HG02588 (cell line): ENCODE data around the gene SLC25A22.

ENCODE experiments used
- ATAC-seq: cut with Tn5 transposase; IDR thresholded peaks from one replicate; pipeline ENCODE4 v1.9.1; 2021; ENCODE audit warnings: mild to moderate bottlenecking, moderate library complexity; ENCODE audit not compliant: unreplicated experiment

SLC25A22 gene

GRCh38 chr11:834371-835316, 36.6 kb upstream of the SLC25A22 start:
- no peak for ATAC-seq

DNA sequence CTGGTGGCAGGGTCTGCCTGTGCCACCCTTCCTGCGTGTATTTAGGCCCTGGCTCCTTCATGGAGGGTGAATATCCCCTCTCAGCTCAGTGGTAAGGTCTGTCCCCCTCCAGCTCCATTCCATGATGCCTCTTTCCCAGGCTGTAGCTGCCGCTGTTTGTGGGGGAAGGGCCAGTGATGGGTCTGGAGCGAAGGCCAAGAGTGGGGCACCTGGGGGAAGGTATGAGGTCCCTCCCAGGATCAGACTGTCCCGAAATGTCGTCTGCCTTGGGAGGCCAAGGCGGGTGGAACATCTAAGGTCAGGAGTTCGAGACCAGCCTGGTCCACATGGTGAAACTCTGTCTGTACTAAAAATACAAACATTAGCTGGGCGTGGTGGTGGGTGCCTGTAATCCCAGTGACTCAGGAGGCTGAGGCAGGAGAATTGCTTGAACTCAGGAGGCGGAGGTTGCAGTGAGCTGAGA, 35.8 kb upstream of the SLC25A22 start:
- no peak for ATAC-seq

DNA sequence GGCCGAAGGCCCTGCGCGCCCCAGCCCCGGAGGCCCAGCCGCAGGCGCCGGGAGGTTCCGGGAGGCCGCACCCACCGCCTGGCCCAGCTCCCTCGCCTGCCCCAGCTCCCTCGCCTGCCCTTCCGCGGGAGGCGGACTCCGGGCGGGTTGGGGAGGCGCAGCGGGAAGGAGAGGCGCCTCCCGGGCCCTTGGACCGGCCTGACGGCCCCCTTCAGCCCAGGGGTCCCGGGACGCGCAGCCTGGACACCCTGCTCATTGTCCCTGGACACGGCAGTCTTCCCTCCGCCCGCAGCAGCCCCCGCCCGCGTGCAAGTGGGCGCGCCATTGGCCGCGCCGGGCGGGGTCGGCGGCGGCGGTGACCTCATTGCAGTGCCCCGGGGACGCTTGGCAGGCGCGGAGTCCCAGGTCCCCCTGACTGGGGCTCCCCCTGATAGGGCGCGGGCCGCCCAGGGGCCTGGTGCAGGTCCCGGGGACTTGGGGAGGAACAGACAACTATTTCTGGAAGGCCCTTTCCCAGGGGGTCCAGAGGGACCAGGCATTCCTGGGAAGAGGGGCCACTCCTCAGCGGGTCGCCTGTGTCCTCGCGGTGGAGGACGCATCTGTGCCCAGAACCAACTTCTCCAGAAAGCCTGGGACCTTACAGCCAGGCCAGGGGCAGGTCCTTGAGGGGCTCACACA, 35.2 kb upstream of the SLC25A22 start:
- no peak for ATAC-seq

DNA sequence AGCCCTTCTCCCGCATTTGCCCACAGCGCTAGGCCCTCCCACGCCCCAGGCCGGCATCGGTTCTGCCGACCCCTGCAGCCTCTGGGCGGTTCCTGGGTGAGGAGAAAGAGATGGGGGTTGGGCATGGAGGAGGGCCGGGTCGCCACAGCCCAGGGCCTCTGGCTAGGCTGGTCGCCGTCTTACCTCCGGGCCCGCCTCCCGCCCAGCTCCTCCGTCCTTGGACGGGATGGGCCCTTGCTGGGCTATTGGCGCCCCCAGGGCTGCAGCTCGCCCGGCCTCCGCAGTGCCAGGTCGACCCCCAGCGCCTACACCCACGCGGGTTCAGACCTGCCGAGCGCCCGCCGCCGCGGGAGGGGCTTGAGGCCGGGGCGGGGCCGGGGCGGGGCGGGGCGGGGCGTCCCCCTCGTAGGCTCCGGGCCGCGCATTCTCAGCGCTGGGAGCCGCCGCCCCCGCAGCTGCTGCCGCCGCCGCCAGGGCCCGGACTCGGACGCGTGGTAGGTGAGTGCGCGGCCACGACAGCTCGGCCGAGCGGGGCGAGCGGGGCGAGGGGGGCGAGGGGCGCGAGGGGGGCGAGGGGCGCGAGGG, 34.5 kb upstream of the SLC25A22 start, which contains the start of gene CD151:
TSS of gene CD151 (plus strand) at position 424 of the 585 bp plus-strand sequence. CDS start 3,118 bp downstream, outside the sequence.
- ATAC-seq = peak; percentile 39

DNA sequence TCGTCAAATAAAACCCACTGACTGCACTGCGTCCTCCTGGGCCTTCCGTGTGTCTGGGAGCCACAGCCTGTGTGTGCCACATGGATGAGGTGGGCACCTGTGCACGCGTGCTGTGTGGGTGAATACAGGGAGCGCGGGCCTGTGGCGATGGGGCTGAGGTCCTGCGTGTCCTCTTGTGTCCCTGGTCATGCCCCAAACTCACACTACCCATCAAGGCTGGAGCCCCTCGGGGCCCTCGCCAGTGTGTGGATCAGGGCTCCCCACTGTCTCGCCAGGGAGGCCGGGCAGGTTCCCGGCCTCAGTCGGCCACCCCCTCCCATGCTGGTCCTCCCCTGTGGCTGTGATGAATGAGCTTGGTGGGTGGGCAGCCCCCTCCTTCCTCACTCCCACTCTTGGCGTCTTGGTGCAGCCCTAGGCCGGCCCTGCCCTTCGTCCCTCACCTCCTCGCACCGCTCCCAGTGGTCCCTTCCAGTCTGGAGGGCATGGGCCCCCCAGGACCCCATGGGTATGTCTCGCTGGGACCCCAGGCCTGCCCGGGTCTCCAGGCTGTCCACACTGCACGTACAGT, 34.0 kb upstream of the SLC25A22 start:
- ATAC-seq = no peak

DNA sequence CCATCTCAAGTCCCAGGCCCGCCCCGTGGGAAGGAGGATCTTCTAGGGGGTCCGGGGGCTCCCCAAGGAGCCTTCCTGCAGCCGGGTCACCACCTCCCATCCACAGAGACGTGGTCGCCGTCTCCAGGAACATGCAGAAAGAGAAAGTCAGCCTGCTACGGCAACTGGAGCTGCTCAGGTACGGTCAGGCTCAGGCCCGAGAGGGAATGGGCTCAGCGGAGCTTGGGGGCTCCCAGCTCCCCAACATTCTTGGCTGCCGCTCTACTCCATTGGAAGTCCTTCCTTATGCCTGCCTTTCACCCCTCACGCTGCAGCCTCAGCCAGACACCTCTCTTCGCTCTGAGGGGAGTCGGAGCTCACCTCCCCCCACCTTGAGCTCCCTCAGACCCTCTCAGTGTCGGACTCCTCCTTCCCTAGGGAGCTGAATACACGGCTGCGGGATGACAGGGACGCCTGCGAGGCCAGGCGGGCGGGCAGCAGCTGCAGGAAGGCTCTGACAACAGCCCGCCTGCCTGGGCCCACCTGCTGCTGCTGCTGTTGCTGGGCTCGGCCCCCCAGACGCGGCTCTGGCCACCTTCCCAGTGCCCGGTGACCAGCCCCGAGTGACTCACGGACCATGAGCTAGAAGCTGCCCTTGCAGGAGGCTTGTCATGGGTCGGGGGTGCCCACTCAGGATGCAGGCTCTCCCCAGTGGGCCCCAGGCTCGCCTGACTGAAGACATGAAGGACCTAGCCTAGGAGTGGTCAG, 33.2 kb upstream of the SLC25A22 start:
- no peak for ATAC-seq

DNA sequence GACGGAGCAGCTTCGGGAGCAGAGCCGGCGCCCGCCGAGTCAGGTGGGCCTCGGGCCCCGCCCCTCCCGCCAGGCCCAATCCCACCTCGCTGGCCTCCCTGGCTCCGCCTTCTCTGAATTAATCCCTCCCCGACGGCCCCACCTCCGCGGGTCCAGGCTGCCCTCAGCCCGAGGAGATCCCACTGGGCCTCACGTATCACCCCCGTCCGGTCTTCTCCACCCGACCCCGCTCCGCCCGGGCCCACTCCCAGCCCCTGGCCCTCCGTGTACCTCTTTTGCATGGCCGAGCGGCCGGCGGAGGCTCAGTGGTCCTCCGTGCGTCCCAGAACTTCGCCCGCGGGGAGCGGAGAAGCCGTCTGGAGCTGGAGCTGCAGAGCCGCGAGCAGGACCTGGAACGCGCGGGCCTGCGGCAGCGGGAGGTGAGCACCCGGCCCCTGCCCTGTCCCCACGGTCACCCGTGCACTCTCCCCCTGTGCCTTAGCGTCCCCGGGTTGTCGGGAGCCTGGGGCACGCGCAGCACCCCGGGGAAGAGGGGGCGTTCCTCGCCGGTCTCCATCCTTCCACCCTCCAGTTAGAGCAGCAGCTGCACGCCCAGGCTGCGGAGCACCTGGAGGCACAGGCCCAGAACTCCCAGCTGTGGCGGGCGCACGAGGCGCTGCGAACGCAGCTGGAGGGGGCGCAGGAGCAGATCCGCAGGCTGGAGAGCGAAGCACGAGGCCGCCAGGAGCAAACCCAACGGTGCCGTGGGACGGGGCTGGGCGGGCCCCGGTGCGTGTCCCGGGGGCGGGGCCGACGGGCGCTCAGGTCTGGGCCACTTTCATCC, 32.4 kb upstream of the SLC25A22 start:
- ATAC-seq = peak; percentile 36

GRCh38 chr11:829847-830294, 31.8 kb upstream of the SLC25A22 start:
- no peak for ATAC-seq

DNA sequence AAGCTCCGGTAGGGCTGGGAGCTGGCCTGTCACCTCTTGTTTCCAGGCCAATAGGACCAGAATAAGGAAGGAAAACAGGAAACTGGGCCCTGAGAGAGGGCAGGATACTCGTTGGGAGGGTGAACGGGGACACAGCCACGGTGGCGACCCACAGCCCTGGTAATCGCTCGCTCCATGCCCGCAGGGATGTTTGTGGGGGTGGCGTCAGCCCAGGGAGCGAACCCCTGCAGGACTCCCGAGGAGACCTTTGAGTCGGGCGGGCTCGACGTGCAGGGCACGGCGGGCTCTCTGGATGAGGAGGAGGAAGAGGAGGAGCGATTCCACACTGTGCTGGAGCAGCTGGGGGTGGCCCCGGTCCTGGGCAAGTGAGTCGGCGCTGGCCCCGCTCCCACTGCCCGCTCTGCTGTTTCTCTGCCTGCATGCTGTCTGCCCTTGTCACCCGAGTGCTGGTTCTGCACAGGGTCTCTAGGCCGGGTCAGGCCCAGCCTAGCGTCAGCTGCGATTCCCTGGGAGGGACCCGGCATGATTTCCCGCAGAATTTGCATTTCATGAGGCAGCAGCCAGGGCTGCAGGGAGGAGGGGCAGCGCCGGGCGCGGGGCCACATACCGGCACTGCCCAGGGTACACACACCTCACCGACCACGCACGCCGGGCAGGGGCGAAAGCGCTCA, 31.2 kb upstream of the SLC25A22 start:
- no peak for ATAC-seq

DNA sequence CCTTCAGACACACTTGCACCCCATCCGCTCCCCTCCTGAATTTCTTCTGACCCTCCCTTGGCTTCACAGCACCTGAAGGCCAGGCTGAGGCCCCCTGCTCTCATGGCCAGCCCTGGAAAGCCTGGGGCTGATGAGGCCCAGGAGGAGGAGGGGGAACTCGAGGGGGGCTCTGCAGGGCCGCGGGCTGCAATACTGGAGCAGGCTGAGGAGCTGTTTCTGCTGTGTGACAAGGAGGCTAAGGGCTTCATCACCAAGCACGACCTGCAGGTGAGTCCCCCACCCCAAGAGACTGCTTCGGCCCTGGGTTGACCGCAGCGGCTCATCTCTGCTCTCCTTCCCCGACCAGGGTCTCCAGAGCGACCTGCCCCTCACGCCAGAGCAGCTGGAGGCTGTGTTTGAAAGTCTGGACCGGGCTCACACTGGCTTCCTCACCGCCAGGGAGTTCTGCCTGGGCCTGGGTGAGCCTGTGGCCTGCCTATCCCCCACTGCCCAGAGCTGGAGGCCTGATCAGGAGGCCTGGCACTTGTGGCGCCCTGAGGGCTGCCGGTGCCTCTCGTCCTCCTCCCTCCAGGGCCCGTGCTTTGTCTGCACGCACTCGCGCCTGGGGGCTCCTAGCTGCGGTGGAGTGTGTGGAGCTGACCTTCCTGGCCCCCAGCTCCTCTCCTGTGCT, 30.6 kb upstream of the SLC25A22 start:
- ATAC-seq = no peak

- ATAC-seq = no peak
Measured at GRCh38 chr11:827897-828192, 29.8 kb upstream of the SLC25A22 start, which contains the start of gene CRACR2B. TSS of gene CRACR2B (plus strand) at chr11:827919. CDS start at chr11:828608, 689 bp downstream.

- peak; percentile 29 for ATAC-seq
Measured at GRCh38 chr11:827146-827896, 29.2 kb upstream of the SLC25A22 start.

DNA sequence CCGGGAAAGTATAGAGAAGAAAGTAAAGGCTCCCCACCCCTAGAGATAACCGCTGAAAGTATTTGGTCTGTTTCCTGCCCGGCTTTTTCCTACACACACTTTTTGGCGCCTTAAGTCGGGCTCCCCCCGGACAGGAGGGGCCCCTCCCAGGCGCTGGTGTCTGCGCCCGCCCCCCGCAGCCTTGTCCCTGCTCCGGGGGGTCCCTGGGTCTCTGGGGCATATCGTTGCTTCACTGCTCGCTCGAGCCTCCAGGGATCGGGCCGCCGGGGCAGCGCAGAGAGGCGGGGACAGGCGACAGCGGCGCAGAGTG, 28.7 kb upstream of the SLC25A22 start:
- no peak for ATAC-seq

GRCh38 chr11:826227-826621, 28.1 kb upstream of the SLC25A22 start:
- ATAC-seq = no peak

GRCh38 chr11:825366-826226, 27.5 kb upstream of the SLC25A22 start:
- no peak for ATAC-seq

DNA sequence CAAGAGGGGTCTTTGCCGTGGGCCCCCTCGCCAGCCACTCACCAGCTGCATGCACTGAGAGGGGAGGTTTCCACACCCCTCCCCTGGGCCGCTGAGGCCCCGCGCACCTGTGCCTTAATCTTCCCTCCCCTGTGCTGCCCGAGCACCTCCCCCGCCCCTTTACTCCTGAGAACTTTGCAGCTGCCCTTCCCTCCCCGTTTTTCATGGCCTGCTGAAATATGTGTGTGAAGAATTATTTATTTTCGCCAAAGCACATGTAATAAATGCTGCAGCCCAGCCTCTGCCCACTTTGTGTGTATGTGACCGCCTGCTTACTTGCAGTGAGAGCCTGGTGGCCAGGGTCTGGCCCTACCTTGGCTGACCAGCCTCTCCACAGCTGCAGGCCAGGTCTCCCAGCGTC, 26.9 kb upstream of the SLC25A22 start:
- ATAC-seq = no peak

DNA sequence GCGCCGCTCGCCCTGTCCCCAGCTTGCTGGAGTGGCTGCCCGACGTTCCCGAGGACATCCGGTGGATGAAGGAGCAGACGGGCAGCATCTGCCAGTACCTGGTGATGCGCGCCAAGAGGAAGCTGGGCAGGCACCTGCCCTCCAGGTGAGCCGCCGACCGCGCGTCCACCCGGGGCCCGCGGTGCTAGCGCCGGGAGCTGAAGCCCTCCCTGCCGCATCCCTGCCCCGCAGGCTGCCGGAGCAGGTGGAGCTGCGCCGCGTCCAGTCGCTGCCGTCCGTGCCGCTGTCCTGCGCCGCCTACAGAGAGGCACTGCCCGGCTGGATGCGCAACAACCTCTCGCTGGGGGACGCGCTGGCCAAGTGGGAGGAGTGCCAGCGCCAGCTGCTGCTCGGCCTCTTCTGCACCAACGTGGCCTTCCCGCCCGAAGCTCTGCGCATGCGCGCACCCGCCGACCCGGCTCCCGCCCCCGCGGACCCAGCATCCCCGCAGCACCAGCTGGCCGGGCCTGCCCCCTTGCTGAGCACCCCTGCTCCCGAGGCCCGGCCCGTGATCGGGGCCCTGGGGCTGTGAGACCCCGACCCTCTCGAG, 26.3 kb upstream of the SLC25A22 start:
- ATAC-seq = no peak
